Mucosa of descending colon (tissue), 3 donors: ENCODE data around the gene GPR107. TPM values are rescaled to one million over a fixed set of nuclear protein-coding genes. Genes with fewer than 3 reads are reported as not detected.

Source experiments
- ATAC-seq: fragments of 200-7000 bp; cut with Tn5 transposase; one replicate; pipeline ENCODE4 v1.9.1; 2020; ENCODE audit warnings: mild to moderate bottlenecking, moderate library complexity
- DNase-seq, 3 donors: peaks; one replicate each; pipeline ENCODE4 v3.0.0-alpha.2; 2020
- H3K36me3 ChIP-seq: fragments of 200-600 bp; one replicate; pipeline ENCODE4 v1.8.0; 2021; ENCODE audit warnings: low read depth, mild to moderate bottlenecking
- H3K4me1 ChIP-seq: fragments of 200-600 bp; one replicate; pipeline ENCODE4 v1.8.0; 2021; ENCODE audit warnings: low read depth, mild to moderate bottlenecking
- H3K4me3 ChIP-seq: fragments of 200-600 bp; one replicate; pipeline ENCODE4 v1.8.0; 2021; ENCODE audit warnings: mild to moderate bottlenecking
- H3K9me3 ChIP-seq: fragments of 200-600 bp; one replicate; pipeline ENCODE4 v1.8.0; 2021; ENCODE audit warnings: mild to moderate bottlenecking
- intact Hi-C, 2 donors: fragments of 100-400 bp; cut with DNase I in 1 of 2; cut with micrococcal nuclease in 1 of 2; formaldehyde crosslinking; loops; one replicate each; pipeline versions ENCODE4 v1.11.0 to v1.11.1; 2022; cut with DNase I, micrococcal nuclease
- total RNA-seq, 3 donors: library from RNA; stranded (reverse); fragmentation: NEBNext Ultra II Directional in 2 of 3; extraction: Animal tissue kit (Norgen Biotek cat#: 25700) in 2 of 3; gene quantifications; one replicate each; pipeline versions ENCODE4 v1.2.1 to v1.2.4, GENCODE V29; 2021 to 2023
- TF ChIP-seq, protein P1 (sequence below): fragments of 200-600 bp; IDR thresholded peaks from one replicate; pipeline ENCODE4 v1.8.0; 2022; ENCODE audit warnings: antibody characterized with exemption, mild to moderate bottlenecking
- donor health status: DM: no; HTN: no; CAD: no; lungs with moderate emphysema.
- donor health status: DM: no; HTN: no; CAD: no.
- donor health status: DM: no; HTN: yes; CAD: no.

The GPR107 gene
- total RNA-seq, 3 donors from 2014 or later: 39.7 to 50.1 (median 49.1) TPM

DNA sequence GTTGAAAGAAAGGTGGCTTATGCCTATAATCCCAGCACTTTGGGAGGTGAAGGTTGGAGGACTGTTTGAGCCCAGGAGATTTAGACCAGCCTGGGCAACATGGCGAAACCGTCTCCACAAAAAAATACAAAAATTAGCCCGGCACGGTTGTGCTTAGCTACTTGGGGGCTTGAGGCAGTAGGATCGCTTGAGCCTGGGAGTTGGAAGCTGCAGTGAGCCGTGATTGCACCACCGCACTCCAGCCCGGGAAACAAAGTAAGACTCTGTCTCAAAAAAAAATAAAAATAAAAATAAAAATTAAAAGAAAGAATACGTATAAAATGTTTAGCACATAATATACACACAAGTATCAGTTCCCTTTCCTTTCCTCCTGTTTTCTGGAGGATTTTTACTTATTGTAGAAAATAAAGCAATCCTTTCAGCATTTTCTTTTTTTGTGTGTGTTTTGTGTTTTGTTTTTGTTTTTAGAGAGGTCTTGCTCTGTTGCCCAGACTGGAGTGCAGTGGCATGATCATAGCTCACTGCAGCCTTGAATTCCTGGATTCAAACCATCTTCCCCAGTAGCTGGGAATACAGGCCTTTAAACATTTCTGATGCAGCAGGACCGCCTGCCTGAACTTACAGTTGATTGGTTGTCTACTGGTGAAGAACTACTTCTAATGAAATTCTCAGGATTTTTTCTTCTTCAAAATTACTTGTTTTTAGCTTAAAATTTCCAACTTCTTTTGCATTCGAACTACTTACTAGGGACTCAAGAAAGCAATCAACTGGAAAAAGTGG lies 4.1 kb upstream of the GPR107 start:
- DNase-seq: no peak
- H3K4me1 ChIP-seq: peaks cover 18% of the 10 kb centered on the region
- TF ChIP-seq, protein P1, sequence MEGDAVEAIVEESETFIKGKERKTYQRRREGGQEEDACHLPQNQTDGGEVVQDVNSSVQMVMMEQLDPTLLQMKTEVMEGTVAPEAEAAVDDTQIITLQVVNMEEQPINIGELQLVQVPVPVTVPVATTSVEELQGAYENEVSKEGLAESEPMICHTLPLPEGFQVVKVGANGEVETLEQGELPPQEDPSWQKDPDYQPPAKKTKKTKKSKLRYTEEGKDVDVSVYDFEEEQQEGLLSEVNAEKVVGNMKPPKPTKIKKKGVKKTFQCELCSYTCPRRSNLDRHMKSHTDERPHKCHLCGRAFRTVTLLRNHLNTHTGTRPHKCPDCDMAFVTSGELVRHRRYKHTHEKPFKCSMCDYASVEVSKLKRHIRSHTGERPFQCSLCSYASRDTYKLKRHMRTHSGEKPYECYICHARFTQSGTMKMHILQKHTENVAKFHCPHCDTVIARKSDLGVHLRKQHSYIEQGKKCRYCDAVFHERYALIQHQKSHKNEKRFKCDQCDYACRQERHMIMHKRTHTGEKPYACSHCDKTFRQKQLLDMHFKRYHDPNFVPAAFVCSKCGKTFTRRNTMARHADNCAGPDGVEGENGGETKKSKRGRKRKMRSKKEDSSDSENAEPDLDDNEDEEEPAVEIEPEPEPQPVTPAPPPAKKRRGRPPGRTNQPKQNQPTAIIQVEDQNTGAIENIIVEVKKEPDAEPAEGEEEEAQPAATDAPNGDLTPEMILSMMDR: no peak
- H3K9me3 ChIP-seq: no peaks in the 10 kb centered on the region
- ATAC-seq: no peak
- no peaks in the 10 kb centered on the region for H3K36me3 ChIP-seq
- H3K4me3 ChIP-seq: no peak overlapping the region
- intact Hi-C loops: no loop called here

- Histone ChIP-seq H3K9me3 (no peaks in the 10 kb centered on the region), H3K4me1 (peaks cover 23% of the 10 kb centered on the region), H3K36me3 (no peaks in the 10 kb centered on the region), H3K4me3 (no peak overlapping the region)
- no peak for ATAC-seq
- TF ChIP-seq, protein P1: no peak
- DNase-seq: no peak
- intact Hi-C loops: no loop called here
These were observed 3.2 kb upstream of the GPR107 start for GRCh38 chr9:130050462-130050861.

- Histone ChIP-seq H3K4me1 (peaks cover 23% of the 10 kb centered on the region), H3K9me3 (no peaks in the 10 kb centered on the region), H3K4me3 (no peak overlapping the region), H3K36me3 (no peaks in the 10 kb centered on the region)
- DNase-seq (no peak), ATAC-seq (no peak)
- intact Hi-C loops: no loop called here
- TF ChIP-seq, protein P1: no peak
These were observed 1.9 kb upstream of the GPR107 start for GRCh38 chr9:130051855-130052254.

DNA sequence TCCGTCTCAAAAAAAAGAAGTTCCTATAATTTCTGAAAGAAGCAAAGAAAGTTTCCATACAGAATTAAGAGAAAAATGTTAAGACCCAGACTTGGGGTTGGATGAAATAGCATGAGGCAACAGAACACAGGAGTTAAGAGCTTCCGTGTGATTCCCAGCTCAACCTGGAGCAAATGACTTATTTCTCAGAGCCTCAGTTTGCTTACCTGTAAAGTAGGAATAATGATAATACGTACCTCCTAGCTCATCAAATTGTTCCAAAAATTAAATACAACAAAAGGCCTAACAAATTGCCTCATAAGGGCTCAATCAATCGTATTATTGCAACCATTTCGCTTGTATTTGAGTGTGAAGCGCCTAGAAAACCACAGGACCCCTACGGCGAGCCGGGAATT lies 600 bp upstream of the GPR107 start:
- TF ChIP-seq, protein P1: no peak
- DNase-seq (no peak), ATAC-seq (no peak)
- no peaks in the 10 kb centered on the region for H3K9me3 ChIP-seq
- intact Hi-C loops: no loop called here
- H3K36me3 ChIP-seq: no peaks in the 10 kb centered on the region
- peaks cover 25% of the 10 kb centered on the region for H3K4me1 ChIP-seq
- H3K4me3 ChIP-seq: peak overlapping the region; percentile 94

DNA sequence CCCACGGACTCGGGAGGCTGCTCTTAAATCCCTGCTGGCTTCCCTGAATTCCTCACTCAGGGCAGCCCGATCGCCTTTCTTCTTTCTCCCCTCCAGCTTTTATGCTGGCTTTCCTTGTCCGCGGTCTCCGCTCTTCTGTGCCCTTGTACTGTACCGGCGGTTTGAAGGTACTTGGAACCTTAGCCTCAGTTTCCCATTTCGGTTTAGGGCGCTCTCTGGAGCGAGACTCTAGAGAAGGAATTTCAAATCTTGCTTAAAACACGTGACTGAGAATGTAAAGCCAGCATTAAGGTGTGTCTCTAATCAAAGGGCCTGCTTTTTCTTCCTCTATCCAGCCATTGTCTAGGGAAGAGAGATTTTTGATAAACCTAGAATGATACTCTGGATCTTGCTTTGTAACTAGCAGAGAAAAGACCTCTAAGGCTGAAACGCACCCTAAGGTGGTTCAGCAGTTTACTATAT lies 650 bp downstream of the GPR107 start:
- no peaks in the 10 kb centered on the region for H3K36me3 ChIP-seq
- H3K4me3 ChIP-seq: peak overlapping the region; percentile 94
- peaks cover 31% of the 10 kb centered on the region for H3K4me1 ChIP-seq
- intact Hi-C loops: no loop called here
- no peaks in the 10 kb centered on the region for H3K9me3 ChIP-seq
- TF ChIP-seq, protein P1: no peak
- ATAC-seq: peak; percentile 47
- DNase-seq: no peak
